ENCODE results near the gene BAZ2B.
"Not testable (repeated sequence)": the region's sequence is repeated elsewhere in the genome, so short reads cannot be mapped to it uniquely, and the experiment has no call there.

Gene BAZ2B

DNA sequence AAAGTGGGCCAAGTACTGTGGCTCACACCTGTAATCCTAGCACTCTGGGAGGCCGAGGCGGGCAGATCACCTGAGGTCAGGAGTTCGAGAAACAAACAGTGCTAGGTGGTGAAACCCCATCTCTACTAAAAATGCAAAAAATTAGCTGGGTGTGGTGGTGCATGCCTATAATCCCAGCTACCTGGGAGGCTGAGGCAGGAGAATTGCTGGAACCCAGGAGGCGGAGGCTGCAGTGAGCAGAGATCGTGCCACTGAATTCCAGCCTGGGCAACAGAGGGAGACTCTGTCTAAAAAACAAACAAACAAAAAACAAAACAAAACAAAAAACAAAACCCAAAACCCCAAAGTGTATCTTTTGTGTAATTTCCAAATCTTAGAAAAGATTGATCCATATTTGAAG lies 214.2 kb downstream of the BAZ2B start:
- not testable (repeated sequence) for DNase-seq

DNA sequence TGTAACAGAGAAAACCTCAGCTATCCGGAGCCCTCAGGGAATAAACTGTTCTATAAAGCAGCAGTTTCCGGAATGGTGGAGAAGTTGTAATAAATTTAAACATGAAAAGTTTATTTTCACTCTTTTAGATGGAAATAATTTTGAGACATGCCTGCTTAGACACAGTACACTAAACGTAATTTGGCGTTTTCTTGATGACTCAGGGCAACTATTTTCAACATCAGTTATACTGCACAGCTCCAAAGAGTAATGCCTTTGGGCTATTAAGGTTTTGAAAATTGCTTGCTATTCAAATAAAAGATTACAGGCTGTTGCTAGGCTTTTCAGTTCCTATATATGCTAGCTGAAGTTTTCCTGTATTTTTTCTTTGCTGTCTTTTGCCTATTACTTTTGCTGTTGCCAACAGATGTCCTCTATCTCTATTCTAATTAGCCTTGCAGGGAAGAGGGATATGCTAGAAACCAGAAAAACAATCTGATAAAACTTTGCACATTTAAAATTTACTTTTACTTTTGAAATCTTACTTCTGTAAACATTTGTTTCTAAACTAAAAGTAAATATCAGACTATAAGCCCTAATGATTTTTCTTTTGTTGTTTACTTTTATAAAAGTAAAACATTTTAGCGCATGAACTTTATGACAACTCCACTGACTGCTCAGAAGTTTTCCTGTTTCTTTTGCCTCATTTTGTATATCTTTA lies 216.5 kb downstream of the BAZ2B start:
- DNase-seq: no peak

DNA sequence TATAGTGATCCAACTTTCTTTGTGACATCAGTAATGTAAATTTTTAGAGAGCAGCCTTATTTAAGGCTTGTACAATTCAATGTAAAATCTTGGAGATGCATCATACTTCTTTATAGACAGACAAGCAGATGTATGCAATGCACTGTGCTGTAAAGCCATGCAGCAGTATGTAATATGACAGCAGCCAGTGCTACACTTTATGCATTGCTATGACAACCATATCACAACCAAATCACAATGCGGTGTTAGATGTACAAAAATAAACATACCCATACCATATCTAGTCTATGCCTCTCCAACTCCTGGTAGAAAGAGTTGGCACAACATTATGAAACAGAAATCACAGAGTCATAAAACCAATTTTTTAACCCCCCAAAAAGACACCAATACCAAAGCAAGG lies 219.5 kb downstream of the BAZ2B start:
- no peak for DNase-seq

DNA sequence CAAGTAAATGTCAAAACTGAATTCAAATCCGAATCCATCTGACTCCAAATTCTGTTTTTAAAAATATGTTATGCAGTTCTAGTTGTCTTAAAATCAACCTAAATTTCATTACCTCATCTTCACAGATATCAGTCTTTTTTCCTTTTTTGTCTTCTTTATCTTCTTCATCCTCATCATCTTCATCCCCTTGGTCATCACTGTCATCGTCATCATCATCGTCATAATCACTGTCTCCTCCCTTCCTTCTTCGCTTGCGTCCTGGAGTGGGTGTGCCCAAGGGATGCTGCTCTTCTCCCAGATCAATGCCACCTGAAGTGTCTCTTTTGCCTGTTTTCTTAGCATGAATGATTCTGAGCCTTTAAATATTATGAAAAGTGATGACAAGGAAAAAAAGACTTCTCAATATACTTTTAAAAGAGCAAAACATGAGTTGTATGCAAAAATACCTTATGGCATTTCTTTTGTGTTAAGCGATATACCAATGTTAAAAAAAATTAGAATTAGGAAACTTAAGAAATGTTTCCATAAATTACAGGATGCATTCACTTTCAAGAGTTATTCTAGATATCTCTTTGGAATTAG lies 233.8 kb downstream of the BAZ2B start:
- no peak for DNase-seq

DNA sequence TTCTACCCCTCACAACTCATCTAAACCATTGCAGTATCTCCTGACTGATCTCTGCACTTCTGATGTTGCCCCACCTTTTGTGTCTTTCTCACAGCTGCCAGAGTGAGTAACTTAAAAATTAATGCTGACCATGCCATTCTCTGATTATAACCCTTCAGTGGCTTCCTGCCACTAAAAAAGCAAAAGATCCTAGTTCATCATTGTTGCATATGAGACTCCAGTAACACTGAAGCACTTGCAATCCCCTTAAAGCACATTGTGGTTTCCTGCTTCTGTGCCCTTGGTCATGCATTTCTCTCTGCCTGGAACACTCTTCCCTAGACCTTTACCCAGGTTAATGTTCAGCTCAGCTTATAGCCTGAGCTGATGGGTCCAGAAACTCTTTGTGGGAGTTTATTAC lies 234.8 kb downstream of the BAZ2B start:
- DNase-seq: no peak

DNA sequence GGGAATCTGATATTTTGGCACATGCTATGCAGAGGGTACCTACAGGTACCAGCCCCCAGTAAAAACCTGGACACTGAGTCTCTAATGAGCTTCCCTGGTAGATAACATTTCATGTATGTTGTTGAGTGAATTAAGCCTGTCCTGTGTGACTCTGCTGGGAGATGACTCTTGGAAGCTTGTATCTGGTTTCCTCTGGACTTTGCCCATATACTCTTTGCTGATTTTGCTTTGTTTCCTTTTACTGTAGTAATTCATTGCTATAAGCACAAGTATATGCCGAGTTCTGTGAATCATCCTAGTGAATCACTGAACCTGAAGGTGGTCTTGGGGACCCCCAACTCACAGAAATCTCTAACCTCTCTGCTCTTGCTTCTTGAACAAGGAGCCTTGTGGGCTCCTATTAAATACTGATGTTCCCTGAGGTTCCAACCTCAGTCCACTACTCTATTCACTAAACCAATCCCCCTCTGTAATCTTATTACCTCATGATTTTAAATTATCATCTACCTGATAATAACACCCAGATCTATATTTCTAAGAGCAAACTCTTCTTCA lies 235.6 kb downstream of the BAZ2B start:
- no peak for DNase-seq

DNA sequence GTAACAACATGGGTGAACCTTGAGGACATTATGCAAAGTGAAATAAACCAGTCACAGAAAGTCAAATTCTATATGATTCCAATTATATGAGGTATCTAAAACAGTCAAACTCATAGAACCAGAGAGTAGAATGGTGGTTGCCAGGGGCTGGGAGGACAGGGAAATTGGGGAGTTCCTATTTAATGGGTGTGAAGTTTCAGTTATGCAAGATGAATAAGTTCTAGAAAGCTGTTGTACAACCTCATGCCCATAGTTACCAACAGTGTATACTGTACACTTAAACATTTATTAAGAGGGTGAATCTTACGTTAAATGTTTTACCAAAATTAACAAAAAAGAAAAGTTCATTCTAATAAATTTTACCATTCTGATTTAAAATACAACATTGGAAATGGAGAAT lies 237.2 kb downstream of the BAZ2B start:
- no peak for DNase-seq

DNA sequence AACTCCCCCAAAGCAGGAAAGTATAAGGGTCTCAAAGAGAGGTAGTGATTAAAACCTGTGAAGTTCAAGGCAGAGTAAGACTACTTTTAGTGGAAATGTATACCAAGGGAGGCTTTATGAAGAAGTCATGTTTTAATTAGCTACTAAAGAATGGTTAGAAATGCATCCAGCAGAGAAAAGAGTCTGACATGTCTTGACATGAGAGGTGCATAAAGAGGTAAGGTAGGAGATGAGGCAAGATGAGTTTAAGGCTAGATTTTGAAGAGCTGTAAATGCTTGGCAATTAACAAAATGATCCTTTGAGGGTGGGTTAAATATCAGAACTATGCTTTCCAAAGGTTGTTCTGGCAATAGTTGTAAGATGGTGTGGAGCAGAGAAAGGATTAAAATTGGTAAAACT lies 241.1 kb downstream of the BAZ2B start:
- DNase-seq: no peak

DNA sequence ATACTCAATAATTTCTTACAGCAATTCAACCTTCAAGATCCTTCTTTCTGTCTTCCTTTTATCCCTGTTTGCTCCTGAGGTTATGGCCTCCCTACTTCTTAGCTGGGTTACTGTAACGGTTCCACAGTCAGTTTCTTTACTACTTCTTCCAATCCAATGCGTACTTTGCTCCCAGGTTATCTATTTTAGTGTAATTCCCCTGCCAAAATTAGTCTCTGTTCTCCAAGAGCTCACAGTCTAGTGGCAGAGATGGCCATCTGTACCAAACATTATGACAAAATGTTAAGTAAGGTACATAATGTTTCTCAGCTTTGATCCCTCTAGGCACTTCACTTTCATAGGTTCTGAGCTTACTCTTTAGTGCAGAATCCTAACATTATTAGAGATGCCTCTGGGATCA lies 244.8 kb downstream of the BAZ2B start:
- no peak for DNase-seq

DNA sequence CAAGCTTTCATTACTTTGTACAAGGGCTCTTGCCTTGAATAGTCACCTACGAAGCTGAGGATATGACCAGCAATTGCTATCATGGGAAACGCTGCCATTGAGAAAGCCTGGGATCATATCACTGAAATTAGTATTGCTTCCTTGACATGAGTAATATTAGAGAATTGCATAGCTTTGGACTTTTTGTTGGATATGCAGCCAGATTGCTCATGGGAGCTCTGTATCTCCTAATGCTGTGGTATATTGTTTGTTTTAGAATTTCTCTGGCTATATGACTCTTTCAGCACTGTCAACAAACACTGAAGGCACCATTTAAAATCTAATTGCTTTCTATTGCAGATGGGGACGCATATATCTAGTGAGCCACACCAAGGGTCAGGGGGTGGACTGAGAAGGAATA lies 249.8 kb downstream of the BAZ2B start:
- no peak for DNase-seq

DNA sequence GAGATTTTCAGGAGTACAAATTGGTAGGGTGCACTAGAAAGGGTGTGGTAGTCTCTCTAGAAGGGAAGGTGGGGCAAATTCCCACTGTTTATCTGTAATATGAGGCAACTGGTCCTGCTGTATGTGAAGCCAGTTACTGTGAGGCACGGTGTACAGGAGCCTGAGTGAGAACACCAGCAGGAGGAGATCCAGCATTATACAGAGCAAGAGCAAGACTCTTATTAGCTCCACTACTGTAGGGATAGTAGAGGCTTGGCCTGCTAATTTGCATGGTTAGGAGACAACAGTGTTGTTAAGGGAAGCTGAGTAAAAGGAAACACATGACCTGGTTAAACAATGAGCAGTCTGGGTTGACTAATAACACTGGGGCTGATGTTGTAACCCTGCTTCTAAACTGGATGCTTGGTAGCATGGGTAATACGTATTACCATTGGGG lies 253.5 kb downstream of the BAZ2B start:
- no peak for DNase-seq

DNA sequence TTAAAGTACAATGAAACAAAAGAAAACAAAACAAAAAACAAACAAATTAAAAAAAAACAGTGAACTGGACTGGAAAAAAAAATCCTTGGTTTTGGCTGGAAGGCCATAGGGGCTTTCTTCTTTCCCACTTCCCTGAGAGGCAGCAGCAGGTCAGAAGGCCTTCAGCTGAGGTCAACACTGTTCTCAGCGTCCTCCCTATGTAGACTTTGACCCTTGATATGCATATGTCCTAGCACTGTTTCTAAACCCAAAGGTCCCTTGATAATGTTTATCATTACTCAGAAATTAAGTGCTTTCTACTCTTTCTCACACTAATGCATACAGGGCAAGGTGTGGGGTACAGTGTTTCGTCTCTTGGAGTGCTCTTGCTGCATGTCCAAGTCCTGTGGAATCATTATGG lies 254.3 kb downstream of the BAZ2B start:
- DNase-seq: no peak

DNA sequence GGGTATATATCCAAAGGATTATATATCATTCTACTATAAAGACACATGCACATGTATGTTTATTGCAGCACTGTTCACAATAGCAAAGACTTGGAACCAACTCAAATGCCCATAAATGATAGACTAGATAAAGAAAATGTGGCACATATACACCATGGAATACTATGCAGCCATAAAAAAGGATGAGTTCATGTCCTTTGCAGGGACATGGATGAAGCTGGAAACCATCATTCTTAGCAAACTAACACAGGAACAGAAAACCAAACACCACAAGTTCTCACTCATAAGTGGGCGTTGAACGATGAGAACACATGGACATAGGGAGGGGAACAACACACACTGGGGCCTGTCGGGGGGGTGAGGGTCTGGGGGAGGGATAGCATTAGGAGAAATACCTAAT lies 254.7 kb downstream of the BAZ2B start:
- DNase-seq: not testable (repeated sequence)

DNA sequence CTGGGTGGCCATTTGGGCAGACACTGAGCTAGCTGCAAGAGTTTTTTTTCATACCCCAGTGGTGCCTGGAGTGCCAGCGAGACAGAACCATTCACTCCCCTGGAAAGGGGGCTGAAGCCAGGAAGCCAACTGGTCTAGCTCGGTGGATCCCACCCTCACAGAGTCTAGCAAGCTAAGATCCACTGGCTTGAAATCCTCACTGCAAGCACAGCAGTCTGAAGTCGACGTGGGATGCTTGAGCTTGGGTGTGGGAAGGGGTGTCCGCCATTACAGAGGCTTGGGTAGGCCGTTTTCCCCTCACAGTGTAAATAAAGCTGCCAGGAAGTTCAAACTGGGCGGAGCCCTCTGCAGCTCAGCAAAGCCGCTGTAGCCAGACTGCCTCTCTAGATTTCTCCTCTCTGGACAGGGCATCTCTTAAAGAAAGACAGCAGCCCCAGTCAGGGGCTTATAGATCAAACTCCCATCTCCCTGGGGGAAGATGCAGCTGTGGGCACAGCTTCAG lies 260.2 kb downstream of the BAZ2B start:
- no peak for DNase-seq

DNA sequence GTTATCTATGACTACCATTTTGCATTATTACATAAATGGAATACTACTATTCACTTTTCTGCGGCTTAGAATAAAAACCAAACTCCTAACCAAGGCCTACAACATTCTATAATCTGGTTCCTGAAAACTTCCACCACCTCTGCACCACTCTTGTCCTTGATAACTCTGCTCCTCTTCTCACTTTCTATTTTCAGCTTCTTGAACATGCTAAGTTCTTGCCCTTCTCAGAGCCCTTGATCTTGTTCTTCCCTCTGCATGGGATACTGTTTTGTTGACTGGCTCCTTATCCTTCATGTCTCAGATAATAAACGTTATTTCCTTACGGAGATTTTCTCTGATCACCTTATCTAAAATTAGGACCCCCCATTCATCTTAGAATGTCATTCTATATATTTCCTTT lies 264.4 kb downstream of the BAZ2B start:
- no peak for DNase-seq

DNA sequence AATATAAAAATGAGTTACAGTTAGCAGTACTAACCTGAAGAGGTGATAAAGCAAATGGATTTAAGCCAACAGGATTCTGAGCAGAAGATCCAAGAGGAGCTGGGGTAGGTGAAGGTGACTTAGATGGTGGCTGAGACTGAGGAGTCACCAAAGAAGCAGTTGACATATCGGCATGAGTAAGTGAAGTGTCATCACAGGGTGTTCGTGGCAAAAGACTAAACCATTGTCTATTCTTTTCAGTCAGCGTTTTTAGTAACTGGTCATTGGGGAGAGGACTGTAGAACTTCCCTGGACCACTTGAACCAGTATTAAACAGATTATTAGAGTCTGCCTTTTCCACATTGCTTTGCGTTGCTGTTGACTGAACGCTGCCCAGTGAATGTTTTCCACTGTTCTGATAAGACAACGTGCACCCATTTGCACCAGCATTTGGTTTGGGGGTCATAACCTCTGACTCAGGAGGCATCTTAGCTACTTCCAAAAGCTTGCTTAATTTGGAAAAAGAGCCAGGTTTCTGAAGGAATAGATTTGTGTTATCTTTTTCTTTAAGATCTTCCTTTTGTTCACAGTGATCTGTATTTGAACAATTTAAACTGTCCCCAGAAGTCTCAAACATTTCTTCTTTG lies 266.6 kb downstream of the BAZ2B start:
- DNase-seq: no peak

DNA sequence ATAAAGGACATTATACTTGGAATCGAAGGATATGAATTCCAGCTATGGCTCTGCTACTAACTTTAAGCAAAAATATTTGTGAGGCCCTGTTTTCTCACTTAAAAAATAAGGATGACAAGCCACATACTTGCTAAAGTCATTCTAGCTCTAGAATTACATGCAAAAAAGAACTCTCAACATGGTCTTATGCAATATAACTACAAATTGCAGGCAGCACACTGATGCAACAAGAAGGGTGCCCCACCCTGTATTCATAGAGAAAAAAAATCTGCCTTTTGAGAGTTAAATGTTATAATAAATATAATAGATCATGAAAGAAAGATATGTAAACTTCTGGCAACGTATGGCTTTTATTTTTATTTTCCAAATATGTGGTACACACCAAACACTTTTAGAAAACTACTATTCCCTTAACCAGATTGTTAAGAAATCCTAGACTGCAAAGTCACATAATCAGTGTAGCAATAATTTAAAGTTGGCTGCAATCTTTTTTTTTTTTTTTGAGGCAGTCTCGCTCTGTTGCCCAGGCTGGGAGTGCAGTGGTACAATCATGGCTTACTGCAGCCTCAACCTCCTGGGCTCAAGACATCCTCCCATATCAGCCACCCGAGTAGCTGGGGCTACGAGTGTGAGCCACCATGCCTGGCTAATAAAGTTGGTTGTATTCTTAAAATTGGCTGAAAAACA lies 289.6 kb downstream of the BAZ2B start:
- no peak for DNase-seq

DNA sequence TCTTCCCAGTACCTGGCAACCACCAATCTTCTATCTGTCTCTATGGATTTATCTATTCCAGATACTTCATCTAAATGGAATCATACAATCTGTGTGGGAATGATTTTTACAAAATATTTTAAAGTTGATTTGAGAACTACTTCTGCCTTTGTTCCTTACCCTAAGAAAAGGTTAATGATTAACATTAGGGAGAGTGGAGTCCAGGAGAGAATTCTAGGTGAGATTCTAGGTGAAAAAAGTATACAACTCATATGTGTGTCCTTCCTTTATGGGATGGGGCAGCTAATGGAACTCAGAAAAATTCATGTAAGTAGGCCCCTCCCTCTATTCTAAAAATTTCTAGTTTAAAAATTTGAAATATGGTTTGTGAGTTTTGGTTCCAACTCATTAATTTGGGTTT lies 293.9 kb downstream of the BAZ2B start:
- no peak for DNase-seq

DNA sequence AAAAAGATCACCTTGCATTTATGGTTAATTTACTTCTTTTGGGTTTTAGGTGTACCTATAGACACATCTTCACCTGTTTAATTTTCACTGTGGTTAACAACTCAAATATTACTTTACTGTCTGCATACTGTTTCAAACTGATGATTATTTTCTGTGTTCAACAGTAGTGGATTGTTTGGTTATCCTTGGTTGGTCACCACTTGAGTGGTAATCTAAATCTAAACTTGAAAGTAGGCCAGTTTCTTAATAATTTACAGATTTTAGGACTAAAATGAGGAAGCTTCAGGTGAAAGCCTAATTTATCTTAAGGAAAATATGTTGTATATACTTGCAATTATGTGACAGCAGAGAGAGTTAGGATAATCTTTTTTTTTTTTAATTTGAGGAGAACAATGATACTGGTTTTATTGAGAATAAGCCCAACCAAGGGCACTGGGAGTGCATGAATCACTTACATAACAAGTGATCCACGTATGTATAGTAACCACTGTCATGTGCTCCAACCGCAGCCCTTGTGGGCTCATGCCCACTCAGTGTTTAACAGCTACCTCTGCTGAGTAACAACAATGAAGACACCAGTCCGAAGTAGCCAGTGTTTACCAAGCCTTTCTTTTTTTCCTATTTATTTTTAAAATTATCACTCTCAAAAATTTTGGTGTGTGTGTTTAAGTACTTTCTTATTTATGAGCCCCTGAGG lies 298.8 kb downstream of the BAZ2B start:
- DNase-seq: no peak

DNA sequence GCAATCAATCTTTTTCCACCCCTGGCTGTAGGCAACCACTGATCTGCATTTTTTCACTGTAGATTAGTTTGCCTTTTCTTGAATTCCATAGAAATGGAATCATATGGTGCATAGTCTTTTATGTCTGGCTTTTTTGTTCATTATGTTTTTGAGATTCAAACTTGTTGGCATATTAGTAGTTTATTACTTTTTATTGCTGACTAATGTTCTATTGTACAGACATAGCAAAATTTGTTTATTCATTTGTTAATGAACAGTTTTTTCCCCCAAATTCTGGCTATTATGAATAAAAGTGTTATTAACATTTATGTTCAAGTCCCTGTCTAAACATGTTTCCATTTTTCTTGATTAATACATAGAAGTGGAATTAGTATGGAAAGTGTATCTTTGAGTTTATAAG lies 308.4 kb downstream of the BAZ2B start:
- DNase-seq: no peak

DNA sequence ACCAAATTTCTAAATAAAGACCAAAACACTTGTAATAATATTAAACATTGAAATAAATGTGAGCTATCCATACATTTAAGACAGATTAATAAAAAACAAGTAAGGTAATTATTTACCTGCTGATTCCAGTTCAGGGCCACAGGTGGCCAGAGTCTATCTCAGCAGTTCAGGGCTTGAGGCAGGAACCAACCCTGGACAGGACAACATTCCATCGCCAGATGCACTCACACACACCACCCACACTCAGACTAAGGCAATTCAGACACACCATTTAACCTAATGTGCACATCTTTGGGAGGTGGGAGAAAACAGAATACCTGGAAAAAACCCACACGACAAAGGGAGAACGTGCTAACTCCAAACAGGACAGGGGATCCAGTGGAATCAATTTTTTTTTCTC lies 315.8 kb downstream of the BAZ2B start:
- DNase-seq: no peak

DNA sequence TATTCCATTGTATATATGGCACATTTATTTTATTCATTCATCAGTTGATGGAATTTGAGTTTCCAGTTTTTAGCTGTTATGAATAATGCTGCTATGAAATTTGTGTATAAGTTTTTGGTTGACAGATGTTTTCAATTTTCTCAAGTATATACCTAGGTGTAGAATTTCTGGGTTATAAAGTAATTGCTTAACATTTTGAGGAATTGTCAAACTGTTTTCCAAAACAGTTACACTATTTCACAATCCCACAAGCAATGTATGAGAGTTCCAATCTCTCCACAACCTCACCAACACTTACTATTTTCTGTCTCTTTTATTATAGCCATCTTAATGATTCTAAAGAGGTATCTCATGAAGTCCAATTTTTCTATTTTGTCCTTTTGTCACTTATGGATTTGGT lies 317.4 kb downstream of the BAZ2B start:
- DNase-seq: no peak
